Left lung (tissue), 10 donors: ENCODE data around the gene HINT3. TPM values are rescaled to one million over a fixed set of nuclear protein-coding genes. Genes with fewer than 3 reads are reported as not detected.

ENCODE experiments used
- ATAC-seq: fragments of 200-7000 bp; cut with Tn5 transposase; one replicate; pipeline ENCODE4 v1.9.1; 2020; ENCODE audit warnings: moderate library complexity
- DNase-seq, 4 donors: peaks; one replicate each; pipeline ENCODE4 v3.0.0-alpha.2; 2013 to 2020
- H3K27ac ChIP-seq, 2 donors: fragments of 200-600 bp; sonication (generic) in 1 of 2; one replicate each; pipeline versions ENCODE4 v1.5.0 to v1.8.0; 2020 to 2021
- H3K27me3 ChIP-seq, 2 donors: fragments of 200-600 bp; sonication (generic) in 1 of 2; one replicate each; pipeline versions ENCODE4 v1.5.0 to v1.8.0; 2020 to 2021
- H3K36me3 ChIP-seq, 2 donors: fragments of 200-600 bp; sonication (generic) in 1 of 2; one replicate each; pipeline versions ENCODE4 v1.5.0 to v1.8.0; 2020 to 2021
- H3K4me1 ChIP-seq, 2 donors: fragments of 200-600 bp; one replicate each; pipeline ENCODE4 v1.8.0; 2021
- H3K4me3 ChIP-seq, 2 donors: fragments of 200-600 bp; sonication (generic) in 1 of 2; one replicate each; pipeline versions ENCODE4 v1.5.0 to v1.8.0; 2020 to 2021; ENCODE audit warnings: mild to moderate bottlenecking in 1 of 2
- H3K9me3 ChIP-seq, 2 donors: fragments of 200-600 bp; sonication (generic) in 1 of 2; one replicate each; pipeline versions ENCODE4 v1.5.0 to v1.8.0; 2020 to 2021
- intact Hi-C, 2 donors: fragments of 100-400 bp; cut with DNase I; formaldehyde crosslinking; loops; one replicate each; pipeline versions ENCODE4 v1.11.2 to v1.14.2; 2022
- polyA plus RNA-seq, 6 donors: library from polyadenylated mRNA; unstranded; fragments of 120-200 nt; gene quantifications; one replicate each; pipeline ENCODE4 v1.2.1, GENCODE V29; 2013; ENCODE audit not compliant: insufficient read length in 6 of 6
- total RNA-seq, 2 donors: library from RNA; stranded (reverse); fragmentation: NEBNext Ultra II Directional; extraction: Animal tissue kit (Norgen Biotek cat#: 25700); gene quantifications; one replicate each; pipeline ENCODE4 v1.2.1, GENCODE V29; 2021
- TF ChIP-seq, protein P1 (sequence below), 2 donors: fragments of 200-600 bp; sonication (generic) in 1 of 2; IDR thresholded peaks; one replicate each; pipeline versions ENCODE4 v1.5.0 to v1.8.0; 2021; ENCODE audit warnings: antibody characterized with exemption in 2 of 2
- donor health status: DM: no; HTN: yes; CAD: no.
- donor health status: DM: no; HTN: no; CAD: no.

Gene HINT3
- total and polyA plus RNA-seq, 8 donors: 18.3 to 29.7 (median 23.9) TPM

DNA sequence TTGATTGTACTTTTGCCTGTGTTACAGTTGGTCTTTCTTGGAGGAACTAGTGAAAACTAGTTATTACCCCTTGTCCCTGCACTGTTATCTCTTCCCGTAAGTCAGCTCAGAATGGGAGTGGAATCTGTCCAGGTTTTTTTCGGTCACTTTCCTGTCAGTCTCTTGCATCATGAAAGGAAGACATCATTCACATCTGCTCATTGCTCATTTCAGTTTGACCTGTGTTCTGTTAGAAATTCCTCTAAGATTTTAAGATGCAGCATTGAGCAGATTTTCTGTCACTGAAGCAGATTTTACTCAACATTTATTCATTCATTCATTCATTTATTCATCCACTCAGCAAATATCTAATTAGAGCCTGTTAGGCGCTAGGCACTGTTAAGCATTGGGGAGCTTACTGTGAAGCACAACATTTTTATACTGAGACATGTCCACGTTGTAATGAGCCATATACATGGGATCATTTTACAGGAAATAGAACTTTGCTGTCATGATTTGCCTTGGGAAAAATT is 33.1 kb upstream of the HINT3 start:
- Histone ChIP-seq H3K27ac (peak overlapping the region in 1 of 2 donors; percentile 66), H3K4me3 (no peak overlapping the region), H3K27me3 (no peaks in the 10 kb centered on the region), H3K4me1 (peaks cover 11 to 72% of the 10 kb centered on the region in 2 donors), H3K36me3 (peaks cover 0 to 74% of the 10 kb centered on the region in 2 donors), H3K9me3 (no peaks in the 10 kb centered on the region)
- ATAC-seq (no peak), DNase-seq (no peak)
- TF ChIP-seq, protein P1, sequence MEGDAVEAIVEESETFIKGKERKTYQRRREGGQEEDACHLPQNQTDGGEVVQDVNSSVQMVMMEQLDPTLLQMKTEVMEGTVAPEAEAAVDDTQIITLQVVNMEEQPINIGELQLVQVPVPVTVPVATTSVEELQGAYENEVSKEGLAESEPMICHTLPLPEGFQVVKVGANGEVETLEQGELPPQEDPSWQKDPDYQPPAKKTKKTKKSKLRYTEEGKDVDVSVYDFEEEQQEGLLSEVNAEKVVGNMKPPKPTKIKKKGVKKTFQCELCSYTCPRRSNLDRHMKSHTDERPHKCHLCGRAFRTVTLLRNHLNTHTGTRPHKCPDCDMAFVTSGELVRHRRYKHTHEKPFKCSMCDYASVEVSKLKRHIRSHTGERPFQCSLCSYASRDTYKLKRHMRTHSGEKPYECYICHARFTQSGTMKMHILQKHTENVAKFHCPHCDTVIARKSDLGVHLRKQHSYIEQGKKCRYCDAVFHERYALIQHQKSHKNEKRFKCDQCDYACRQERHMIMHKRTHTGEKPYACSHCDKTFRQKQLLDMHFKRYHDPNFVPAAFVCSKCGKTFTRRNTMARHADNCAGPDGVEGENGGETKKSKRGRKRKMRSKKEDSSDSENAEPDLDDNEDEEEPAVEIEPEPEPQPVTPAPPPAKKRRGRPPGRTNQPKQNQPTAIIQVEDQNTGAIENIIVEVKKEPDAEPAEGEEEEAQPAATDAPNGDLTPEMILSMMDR (IDR thresholded peaks at IDR 0.05): no peak
- intact Hi-C loops: no loop called here

DNA sequence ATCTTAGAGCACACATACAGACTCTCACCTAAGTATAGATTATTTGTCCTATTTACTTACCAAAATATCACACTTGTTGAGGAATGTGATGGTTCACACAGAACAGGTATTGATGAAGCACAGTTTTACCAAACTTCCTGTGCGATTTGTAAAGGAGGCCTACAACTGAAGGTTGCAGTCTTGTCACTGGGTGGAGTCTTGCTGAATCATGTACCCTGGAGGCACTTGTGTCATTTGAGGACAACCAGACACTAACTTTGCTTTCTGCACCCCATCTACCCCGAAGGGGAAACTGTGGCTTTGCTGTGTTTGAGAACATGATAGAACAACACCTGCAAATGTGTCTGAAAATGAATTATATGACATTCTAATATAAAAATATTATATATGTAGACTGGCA is 32.4 kb upstream of the HINT3 start:
- TF ChIP-seq, protein P1 (IDR thresholded peaks at IDR 0.05): no peak

GRCh38 chr6:125924697-125925358 is 31.7 kb upstream of the HINT3 start:
- no peaks in the 10 kb centered on the region for H3K9me3 ChIP-seq
- H3K27me3 ChIP-seq: no peaks in the 10 kb centered on the region
- DNase-seq (no peak), ATAC-seq (no peak)
- H3K4me3 ChIP-seq: no peak overlapping the region
- intact Hi-C loops: no loop called here
- TF ChIP-seq, protein P1 (IDR thresholded peaks at IDR 0.05): no peak
- H3K36me3 ChIP-seq: peaks cover 0 to 82% of the 10 kb centered on the region in 2 donors
- peak overlapping the region in 1 of 2 donors; percentile 66 for H3K27ac ChIP-seq
- H3K4me1 ChIP-seq: peaks cover 5 to 58% of the 10 kb centered on the region in 2 donors

More for the DNA sequence above, 32.4 kb upstream of the HINT3 start:
- Histone ChIP-seq H3K4me3 (no peak overlapping the region), H3K9me3 (no peaks in the 10 kb centered on the region), H3K4me1 (peaks cover 5 to 65% of the 10 kb centered on the region in 2 donors), H3K36me3 (peaks cover 0 to 81% of the 10 kb centered on the region in 2 donors), H3K27me3 (no peaks in the 10 kb centered on the region), H3K27ac (peak overlapping the region in 1 of 2 donors; percentile 66)
- intact Hi-C loops: no loop called here
- ATAC-seq: peak; percentile 23
- DNase-seq: no peak

- ATAC-seq (no peak), DNase-seq (no peak)
- Histone ChIP-seq H3K9me3 (no peaks in the 10 kb centered on the region), H3K27me3 (no peaks in the 10 kb centered on the region), H3K27ac (no peak overlapping the region), H3K36me3 (peaks cover 0 to 90% of the 10 kb centered on the region in 2 donors), H3K4me1 (peaks cover 5 to 40% of the 10 kb centered on the region in 2 donors), H3K4me3 (no peak overlapping the region)
- TF ChIP-seq, protein P1 (IDR thresholded peaks at IDR 0.05): no peak
- intact Hi-C loops: no loop called here
These were observed 29.9 kb upstream of the HINT3 start for GRCh38 chr6:125926711-125927110.

GRCh38 chr6:125927761-125928160 is 28.8 kb upstream of the HINT3 start:
- ATAC-seq (peak; percentile 8), DNase-seq (no peak)
- Histone ChIP-seq H3K9me3 (no peaks in the 10 kb centered on the region), H3K36me3 (peaks cover 0 to 80% of the 10 kb centered on the region in 2 donors), H3K4me1 (peaks cover 5 to 29% of the 10 kb centered on the region in 2 donors), H3K27ac (no peak overlapping the region), H3K4me3 (no peak overlapping the region), H3K27me3 (no peaks in the 10 kb centered on the region)
- TF ChIP-seq, protein P1 (IDR thresholded peaks at IDR 0.05): no peak
- intact Hi-C loops: no loop called here
